Endodermal cell (in vitro differentiated cells): ENCODE measurements around the gene CNFN. TPM values are rescaled to one million over a fixed set of nuclear protein-coding genes. Genes with fewer than 3 reads are reported as not detected.

Source experiments
- DNase-seq: peaks from one replicate; pipeline ENCODE4 v3.0.0-alpha.2; 2017
- H3K27ac ChIP-seq: 2 replicates; pipeline ENCODE4 v1.5.1; 2013; ENCODE audit warnings: mild to moderate bottlenecking, low read depth, low read length, moderate library complexity
- H3K27me3 ChIP-seq: 2 replicates; pipeline ENCODE4 v1.6.1; 2013; ENCODE audit warnings: mild to moderate bottlenecking, low read length, moderate library complexity; ENCODE audit not compliant: insufficient read depth, control insufficient read depth, poor library complexity, severe bottlenecking
- H3K36me3 ChIP-seq: 2 replicates; pipeline ENCODE4 v1.7.0; 2013; ENCODE audit warnings: mild to moderate bottlenecking, low read length, moderate library complexity; ENCODE audit not compliant: control insufficient read depth, insufficient read depth
- H3K4me1 ChIP-seq: one replicate; pipeline ENCODE4 v1.7.0; 2013; ENCODE audit warnings: low read length; ENCODE audit not compliant: control insufficient read depth, insufficient read depth
- H3K4me3 ChIP-seq: 2 replicates; pipeline ENCODE4 v1.5.1; 2013; ENCODE audit warnings: mild to moderate bottlenecking, low read length, moderate library complexity
- H3K9ac ChIP-seq: 2 replicates; pipeline ENCODE4 v1.6.1; 2013; ENCODE audit warnings: mild to moderate bottlenecking, low read length, moderate library complexity; ENCODE audit not compliant: poor library complexity, severe bottlenecking; ENCODE audit errors: extremely low read depth
- H3K9me3 ChIP-seq: 2 replicates; pipeline ENCODE4 v1.6.1; 2013; ENCODE audit warnings: mild to moderate bottlenecking, low read length, moderate library complexity; ENCODE audit not compliant: control insufficient read depth
- H3K27ac Mint-ChIP-seq: 2 replicates; pipeline ENCODE4 v1.8.0; 2020; ENCODE audit warnings: mixed read lengths
- H3K27me3 Mint-ChIP-seq: 2 replicates; pipeline ENCODE4 v1.8.0; 2021; ENCODE audit warnings: mild to moderate bottlenecking, mixed read lengths; ENCODE audit not compliant: insufficient read depth
- H3K36me3 Mint-ChIP-seq: 2 replicates; pipeline ENCODE4 v1.8.0; 2020; ENCODE audit warnings: low read depth, mixed read lengths
- H3K4me1 Mint-ChIP-seq: 2 replicates; pipeline ENCODE4 v1.8.0; 2020; ENCODE audit warnings: mixed read lengths
- H3K4me3 Mint-ChIP-seq: 2 replicates; pipeline ENCODE4 v1.8.0; 2020; ENCODE audit warnings: mild to moderate bottlenecking, moderate library complexity, mixed read lengths
- H3K9me3 Mint-ChIP-seq: 2 replicates; pipeline ENCODE4 v1.8.0; 2020; ENCODE audit warnings: mild to moderate bottlenecking, mixed read lengths
- CTCF ChIP-seq: fragments of 200-600 bp; sonication (generic); conservative IDR thresholded peaks from 2 replicates; pipeline ENCODE4 v1.5.0; 2021; ENCODE audit warnings: antibody characterized with exemption, mild to moderate bottlenecking
- WGBS, 2 experiments: methylation state at CpG; one replicate each; pipeline versions ENCODE4 v1.1.5 to v1.1.7; 2013; ENCODE audit warnings: missing lambda C conversion rate in 2 of 2, mixed read lengths in 1 of 2; ENCODE audit not compliant: insufficient coverage in 1 of 2, insufficient read length in 1 of 2; 5-methylcytosine and 5-hydroxymethylcytosine counted together
- total RNA-seq, 2 donors: library from RNA; stranded (reverse); fragmentation: NEBNext Ultra II Directional in 1 of 2; extraction: Animal tissue kit (Norgen Biotek cat#: 25700) in 1 of 2; gene quantifications; 2 replicates in 1 of 2; 3 replicates in 1 of 2; pipeline ENCODE4 v1.2.1, GENCODE V29; 2021

Gene CNFN
- total RNA-seq, 2 donors from 2014 or later: 5.0 to 6.6 TPM

- H3K9me3 Mint-ChIP-seq: no peaks in the 10 kb centered on the region
- WGBS, 2 experiments: 68 to 76% methylated on average over 5 to 7 of the region's 7 CpGs
- peak; percentile 44 for DNase-seq
- H3K36me3 Mint-ChIP-seq: peaks cover 12% of the 10 kb centered on the region
- Histone ChIP-seq H3K4me3 (no peak overlapping the region), H3K27me3 (no peaks in the 10 kb centered on the region), H3K27ac (no peak overlapping the region), H3K9me3 (no peaks in the 10 kb centered on the region), H3K9ac (no peak overlapping the region), H3K4me1 (no peaks in the 10 kb centered on the region), H3K36me3 (no peaks in the 10 kb centered on the region)
- H3K4me1 Mint-ChIP-seq: no peaks in the 10 kb centered on the region
- H3K27ac Mint-ChIP-seq: no peak overlapping the region
- peaks cover 69% of the 10 kb centered on the region for H3K27me3 Mint-ChIP-seq
- no peak overlapping the region for H3K4me3 Mint-ChIP-seq
- TF ChIP-seq CTCF: no peak
These were observed 22.1 kb upstream of the CNFN start for GRCh38 chr19:42412227-42412626.

GRCh38 chr19:42411581-42412178 is 21.6 kb upstream of the CNFN start:
- 90 to 92% methylated on average over 6 to 8 of the region's 8 CpGs for WGBS, 2 experiments
- no peak for DNase-seq
- Mint-ChIP-seq H3K4me3 (no peak overlapping the region), H3K4me1 (no peaks in the 10 kb centered on the region), H3K9me3 (no peaks in the 10 kb centered on the region), H3K27ac (no peak overlapping the region), H3K27me3 (peaks cover 67% of the 10 kb centered on the region), H3K36me3 (peaks cover 12% of the 10 kb centered on the region)
- Histone ChIP-seq H3K27me3 (no peaks in the 10 kb centered on the region), H3K4me1 (no peaks in the 10 kb centered on the region), H3K27ac (no peak overlapping the region), H3K9me3 (no peaks in the 10 kb centered on the region), H3K4me3 (no peak overlapping the region), H3K9ac (no peak overlapping the region), H3K36me3 (no peaks in the 10 kb centered on the region)
- no peak for TF ChIP-seq CTCF

GRCh38 chr19:42410371-42410770 is 20.3 kb upstream of the CNFN start:
- H3K4me3 Mint-ChIP-seq: no peak overlapping the region
- WGBS, 2 experiments: 94 to 97% methylated on average over 15 to 30 of the region's 30 CpGs
- H3K4me1 Mint-ChIP-seq: no peaks in the 10 kb centered on the region

More at GRCh38 chr19:42410371-42410770, 20.3 kb upstream of the CNFN start:
- no peak overlapping the region for H3K9ac ChIP-seq
- H3K9me3 Mint-ChIP-seq: no peaks in the 10 kb centered on the region
- peaks cover 12% of the 10 kb centered on the region for H3K36me3 Mint-ChIP-seq
- no peaks in the 10 kb centered on the region for H3K9me3 ChIP-seq
- H3K27ac Mint-ChIP-seq: no peak overlapping the region
- H3K4me1 ChIP-seq: no peaks in the 10 kb centered on the region
- TF ChIP-seq CTCF: no peak
- no peaks in the 10 kb centered on the region for H3K27me3 ChIP-seq
- H3K36me3 ChIP-seq: no peaks in the 10 kb centered on the region
- no peak for DNase-seq
- H3K27ac ChIP-seq: no peak overlapping the region
- H3K27me3 Mint-ChIP-seq: peaks cover 57% of the 10 kb centered on the region
- no peak overlapping the region for H3K4me3 ChIP-seq
